Breast epithelium (tissue), 4 donors: ENCODE data around the gene RIT2. TPM values are rescaled to one million over a fixed set of nuclear protein-coding genes. Genes with fewer than 3 reads are reported as not detected.

Experiments
- DNase-seq, 2 donors: peaks; one replicate each; pipeline ENCODE4 v3.0.0-alpha.2; 2019; ENCODE audit warnings: low spot score in 2 of 2
- H3K27ac ChIP-seq, 2 donors: fragments of 200-600 bp; sonication (generic) in 1 of 2; one replicate each; pipeline ENCODE4 v1.5.1; 2016 to 2019; ENCODE audit warnings: mild to moderate bottlenecking in 1 of 2
- H3K27me3 ChIP-seq, 2 donors: fragments of 200-600 bp; sonication (generic) in 1 of 2; one replicate each; pipeline versions ENCODE4 v1.5.1 to v1.6.0; 2017 to 2019; ENCODE audit warnings: control low read depth in 1 of 2, mild to moderate bottlenecking in 1 of 2
- H3K36me3 ChIP-seq: fragments of 200-600 bp; one replicate; pipeline ENCODE4 v1.5.1; 2019
- H3K4me1 ChIP-seq, 2 donors: fragments of 200-600 bp; sonication (generic); one replicate each; pipeline ENCODE4 v1.5.1; 2016 to 2019; ENCODE audit warnings: control low read depth in 1 of 2
- H3K4me3 ChIP-seq, 3 donors: fragments of 200-600 bp; sonication (generic); 1 replicate in 2 of 3; 2 replicates in 1 of 3; pipeline ENCODE4 v1.5.1; 2016 to 2019; ENCODE audit warnings: mild to moderate bottlenecking in 3 of 3, moderate library complexity in 2 of 3
- H3K9me3 ChIP-seq, 2 donors: fragments of 200-600 bp; sonication (generic) in 1 of 2; one replicate each; pipeline ENCODE4 v1.5.1; 2016 to 2019; ENCODE audit warnings: control low read depth in 1 of 2
- POLR2A ChIP-seq: fragments of 450-650 bp; IDR thresholded peaks from one replicate; pipeline ENCODE4 v1.6.1; 2016; ENCODE audit warnings: antibody characterized with exemption, mild to moderate bottlenecking, moderate library complexity
- POLR2AphosphoS5 ChIP-seq, 3 donors: sonication (generic); formaldehyde crosslinking; IDR thresholded peaks; one replicate each; pipeline ENCODE4 v1.6.1; 2017; ENCODE audit warnings: antibody characterized with exemption in 3 of 3
- intact Hi-C: fragments of 100-400 bp; cut with DNase I; formaldehyde crosslinking; loops from one replicate; pipeline ENCODE4 v1.15.1; 2023; ENCODE audit warnings: low total_unique reads
- total RNA-seq, 3 donors: library from RNA; depleted of rRNA; stranded (reverse); fragments of >200 nt; gene quantifications; one replicate each; pipeline ENCODE4 v1.1.0, GENCODE V29; 2016
- TF ChIP-seq, protein P1 (sequence below), 3 donors: fragments of 450-650 bp; IDR thresholded peaks; one replicate each; pipeline ENCODE4 v1.5.1; 2016 to 2017; ENCODE audit warnings: antibody characterized with exemption in 3 of 3, mild to moderate bottlenecking in 3 of 3, moderate library complexity in 3 of 3

RIT2 gene
- total RNA-seq, 3 donors from 2014 or later: not detected

GRCh38 chr18:42958353-42958752 lies 157.1 kb downstream of the RIT2 start:
- no peaks in the 10 kb centered on the region for H3K36me3 ChIP-seq
- no peaks in the 10 kb centered on the region for H3K9me3 ChIP-seq
- DNase-seq: no peak
- intact Hi-C loops: no loop called here
- H3K4me1 ChIP-seq: no peaks in the 10 kb centered on the region
- H3K4me3 ChIP-seq: no peak overlapping the region
- H3K27ac ChIP-seq: no peak overlapping the region
- H3K27me3 ChIP-seq: no peaks in the 10 kb centered on the region
- TF ChIP-seq, protein P1, sequence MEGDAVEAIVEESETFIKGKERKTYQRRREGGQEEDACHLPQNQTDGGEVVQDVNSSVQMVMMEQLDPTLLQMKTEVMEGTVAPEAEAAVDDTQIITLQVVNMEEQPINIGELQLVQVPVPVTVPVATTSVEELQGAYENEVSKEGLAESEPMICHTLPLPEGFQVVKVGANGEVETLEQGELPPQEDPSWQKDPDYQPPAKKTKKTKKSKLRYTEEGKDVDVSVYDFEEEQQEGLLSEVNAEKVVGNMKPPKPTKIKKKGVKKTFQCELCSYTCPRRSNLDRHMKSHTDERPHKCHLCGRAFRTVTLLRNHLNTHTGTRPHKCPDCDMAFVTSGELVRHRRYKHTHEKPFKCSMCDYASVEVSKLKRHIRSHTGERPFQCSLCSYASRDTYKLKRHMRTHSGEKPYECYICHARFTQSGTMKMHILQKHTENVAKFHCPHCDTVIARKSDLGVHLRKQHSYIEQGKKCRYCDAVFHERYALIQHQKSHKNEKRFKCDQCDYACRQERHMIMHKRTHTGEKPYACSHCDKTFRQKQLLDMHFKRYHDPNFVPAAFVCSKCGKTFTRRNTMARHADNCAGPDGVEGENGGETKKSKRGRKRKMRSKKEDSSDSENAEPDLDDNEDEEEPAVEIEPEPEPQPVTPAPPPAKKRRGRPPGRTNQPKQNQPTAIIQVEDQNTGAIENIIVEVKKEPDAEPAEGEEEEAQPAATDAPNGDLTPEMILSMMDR (IDR thresholded peaks at IDR 0.05): no peak
- no peak for TF ChIP-seq POLR2A
- no peak for TF ChIP-seq POLR2AphosphoS5 (IDR thresholded peaks at IDR 0.05)

DNA sequence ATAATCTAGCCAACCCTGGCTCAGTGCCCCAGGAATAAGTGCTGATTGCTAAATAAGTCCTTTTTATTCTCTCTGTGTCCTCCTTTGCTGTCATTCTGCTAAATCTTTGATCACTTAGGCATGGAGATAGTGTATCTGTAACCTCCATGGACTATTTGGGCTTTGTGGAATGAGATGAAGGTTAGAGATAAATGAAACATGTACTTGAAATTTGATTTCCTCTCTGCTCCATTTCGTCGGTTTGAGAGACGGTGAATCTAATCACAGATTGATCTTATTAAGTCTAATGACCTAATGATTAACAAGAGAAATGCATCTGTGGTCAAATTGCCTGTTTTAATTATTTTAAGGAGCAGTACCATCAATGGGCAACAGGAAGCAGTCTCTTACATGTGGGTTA lies 159.2 kb downstream of the RIT2 start:
- Histone ChIP-seq H3K27me3 (no peaks in the 10 kb centered on the region), H3K36me3 (no peaks in the 10 kb centered on the region), H3K27ac (no peak overlapping the region), H3K4me1 (no peaks in the 10 kb centered on the region), H3K4me3 (no peak overlapping the region), H3K9me3 (no peaks in the 10 kb centered on the region)
- no peak for DNase-seq
- intact Hi-C loops: no loop called here
- TF ChIP-seq POLR2AphosphoS5 (IDR thresholded peaks at IDR 0.05) (no peak), POLR2A (no peak)
- TF ChIP-seq, protein P1 (IDR thresholded peaks at IDR 0.05): no peak

GRCh38 chr18:42954887-42955286 lies 160.6 kb downstream of the RIT2 start:
- intact Hi-C loops: no loop called here

DNA sequence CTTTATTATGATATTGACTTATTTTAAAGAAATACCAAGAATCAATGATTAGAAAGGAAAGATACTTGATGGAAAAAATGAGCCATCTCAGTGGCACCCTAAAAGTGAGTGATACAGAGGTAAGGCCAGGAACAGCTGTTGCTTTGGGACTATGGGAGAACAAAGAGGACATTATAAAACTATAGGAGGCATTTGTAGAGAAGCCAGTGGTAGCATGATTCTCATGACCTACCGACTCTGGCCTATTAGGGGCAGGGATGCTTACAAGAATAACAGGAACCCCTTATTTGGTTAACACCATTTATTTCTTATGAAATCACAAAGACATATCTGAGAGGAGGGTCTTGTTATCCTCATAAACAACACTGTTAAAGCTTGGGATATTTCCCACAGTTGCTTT lies 162.2 kb downstream of the RIT2 start:
- Histone ChIP-seq H3K36me3 (no peaks in the 10 kb centered on the region), H3K4me1 (no peaks in the 10 kb centered on the region), H3K9me3 (no peaks in the 10 kb centered on the region), H3K27me3 (no peaks in the 10 kb centered on the region), H3K27ac (no peak overlapping the region), H3K4me3 (no peak overlapping the region)
- TF ChIP-seq, protein P1 (IDR thresholded peaks at IDR 0.05): no peak
- no peak for TF ChIP-seq POLR2A
- TF ChIP-seq POLR2AphosphoS5 (IDR thresholded peaks at IDR 0.05): no peak
- intact Hi-C loops: no loop called here
- DNase-seq: no peak

More at GRCh38 chr18:42954887-42955286, 160.6 kb downstream of the RIT2 start:
- Histone ChIP-seq H3K9me3 (no peaks in the 10 kb centered on the region), H3K4me1 (no peaks in the 10 kb centered on the region), H3K4me3 (no peak overlapping the region), H3K27ac (no peak overlapping the region), H3K36me3 (no peaks in the 10 kb centered on the region), H3K27me3 (no peaks in the 10 kb centered on the region)
- TF ChIP-seq, protein P1 (IDR thresholded peaks at IDR 0.05): no peak
- TF ChIP-seq POLR2AphosphoS5 (IDR thresholded peaks at IDR 0.05) (no peak), POLR2A (no peak)
- no peak for DNase-seq

DNA sequence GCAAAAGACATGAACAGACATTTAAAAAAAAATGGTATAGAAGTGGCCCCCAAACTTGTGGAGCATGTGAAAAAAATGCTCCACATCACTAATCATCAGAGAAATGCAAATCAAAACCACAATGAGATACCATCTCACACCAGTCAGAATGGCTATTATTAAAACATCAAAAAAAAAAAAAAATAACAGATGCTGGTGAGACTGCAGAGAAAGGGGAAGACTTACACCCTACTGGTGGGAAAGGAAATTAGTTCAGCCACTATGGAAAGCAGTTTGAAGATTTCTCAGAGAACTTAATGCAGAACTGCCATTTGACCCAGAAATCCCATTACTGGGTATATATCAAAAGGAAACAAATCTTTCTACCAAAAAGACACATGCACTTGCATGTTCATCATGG lies 164.8 kb downstream of the RIT2 start:
- intact Hi-C loops: no loop called here
- no peak overlapping the region for H3K4me3 ChIP-seq
- no peak overlapping the region for H3K27ac ChIP-seq
- no peaks in the 10 kb centered on the region for H3K4me1 ChIP-seq
- DNase-seq: no peak
- no peaks in the 10 kb centered on the region for H3K9me3 ChIP-seq
- TF ChIP-seq POLR2A (no peak), POLR2AphosphoS5 (IDR thresholded peaks at IDR 0.05) (no peak)
- TF ChIP-seq, protein P1 (IDR thresholded peaks at IDR 0.05): no peak
- no peaks in the 10 kb centered on the region for H3K27me3 ChIP-seq
- no peaks in the 10 kb centered on the region for H3K36me3 ChIP-seq
